Karpas-422 (cell line): ENCODE measurements around the gene SYT6. TPM values are rescaled to one million over a fixed set of nuclear protein-coding genes. Genes with fewer than 3 reads are reported as not detected.

Source experiments
- DNase-seq: peaks from one replicate; pipeline ENCODE4 v3.0.0-alpha.2; 2015
- H2AFZ ChIP-seq: fragments of 200-600 bp; sonication (generic); 2 replicates; pipeline ENCODE4 v1.6.1; 2014; ENCODE audit warnings: antibody characterized with exemption, low read length, mixed read lengths
- H3K27ac ChIP-seq: fragments of 200-600 bp; sonication (generic); 2 replicates; pipeline ENCODE4 v1.5.1; 2014; ENCODE audit warnings: mild to moderate bottlenecking, low read length, moderate library complexity
- H3K27me3 ChIP-seq: fragments of 200-600 bp; sonication (generic); 2 replicates; pipeline ENCODE4 v1.6.1; 2014; ENCODE audit warnings: low read length, mixed read lengths
- H3K36me3 ChIP-seq: fragments of 200-600 bp; sonication (generic); 2 replicates; pipeline ENCODE4 v1.6.1; 2014; ENCODE audit warnings: low read length, mixed read lengths; ENCODE audit not compliant: insufficient read depth
- H3K4me1 ChIP-seq: fragments of 200-600 bp; sonication (generic); 2 replicates; pipeline ENCODE4 v1.6.1; 2014; ENCODE audit warnings: mild to moderate bottlenecking, low read length, mixed read lengths
- H3K4me2 ChIP-seq: fragments of 200-600 bp; sonication (generic); 2 replicates; pipeline ENCODE4 v1.6.1; 2014; ENCODE audit warnings: low read length, low read depth, mild to moderate bottlenecking; ENCODE audit not compliant: poor library complexity, severe bottlenecking
- H3K4me3 ChIP-seq: fragments of 200-600 bp; sonication (generic); 2 replicates; pipeline ENCODE4 v1.5.1; 2014; ENCODE audit warnings: mild to moderate bottlenecking, antibody characterized with exemption, low read length, mixed read lengths
- H3K79me2 ChIP-seq: fragments of 200-600 bp; sonication (generic); 2 replicates; pipeline ENCODE4 v1.6.1; 2014; ENCODE audit warnings: mild to moderate bottlenecking, low read length, mixed read lengths
- H3K9ac ChIP-seq: fragments of 200-600 bp; sonication (generic); 2 replicates; pipeline ENCODE4 v1.6.0; 2014; ENCODE audit warnings: low read length
- H3K9me2 ChIP-seq: fragments of 200-600 bp; sonication (generic), shearing (Covaris generic); replicated peaks from 2 replicates; pipeline ENCODE4 v1.6.0; 2014; ENCODE audit warnings: mild to moderate bottlenecking, low read length, moderate library complexity; ENCODE audit not compliant: insufficient read depth
- H3K9me3 ChIP-seq: fragments of 300-700, 200-600 bp; sonication (generic); 2 replicates; pipeline ENCODE4 v1.6.1; 2014; ENCODE audit warnings: low read length, mixed read lengths
- H4K20me1 ChIP-seq: fragments of 200-600 bp; sonication (generic); 2 replicates; pipeline ENCODE4 v1.6.1; 2014; ENCODE audit warnings: mild to moderate bottlenecking, antibody characterized with exemption, low read length, low read depth; ENCODE audit not compliant: insufficient read depth
- total RNA-seq: library from RNA; depleted of rRNA; stranded (reverse); fragments of >200 nt; shearing (Covaris generic); gene quantifications from 2 replicates; pipeline ENCODE4 v1.2.3, GENCODE V29; 2014; ENCODE audit warnings: low replicate concordance

The SYT6 gene
- total RNA-seq, 1 experiment from 2014 or later = not detected

- DNase-seq = no peak
- H3K9me2 ChIP-seq = no peaks in the 10 kb centered on the region
- no peaks in the 10 kb centered on the region for H3K27me3 ChIP-seq
- H3K4me2 ChIP-seq = no peak overlapping the region
- no peaks in the 10 kb centered on the region for H3K9me3 ChIP-seq
- H3K36me3 ChIP-seq = no peaks in the 10 kb centered on the region
- no peak overlapping the region for H3K4me3 ChIP-seq
- no peak overlapping the region for H3K9ac ChIP-seq
- no peaks in the 10 kb centered on the region for H4K20me1 ChIP-seq
- H3K79me2 ChIP-seq = no peaks in the 10 kb centered on the region
- no peak overlapping the region for H2AFZ ChIP-seq
- no peaks in the 10 kb centered on the region for H3K4me1 ChIP-seq
- no peak overlapping the region for H3K27ac ChIP-seq
These were observed 27.7 kb upstream of the SYT6 start for GRCh38 chr1:114181356-114181755.

- no peaks in the 10 kb centered on the region for H4K20me1 ChIP-seq
- no peak overlapping the region for H3K9ac ChIP-seq
- no peaks in the 10 kb centered on the region for H3K36me3 ChIP-seq
- no peak overlapping the region for H3K27ac ChIP-seq
- H3K4me1 ChIP-seq = no peaks in the 10 kb centered on the region
- H3K4me2 ChIP-seq = no peak overlapping the region
- no peaks in the 10 kb centered on the region for H3K9me2 ChIP-seq
- H3K9me3 ChIP-seq = no peaks in the 10 kb centered on the region
- H2AFZ ChIP-seq = no peak overlapping the region
- no peaks in the 10 kb centered on the region for H3K27me3 ChIP-seq
- DNase-seq = no peak
- H3K4me3 ChIP-seq = no peak overlapping the region
- H3K79me2 ChIP-seq = no peaks in the 10 kb centered on the region
These were observed 27.1 kb upstream of the SYT6 start for GRCh38 chr1:114180742-114181141.

- no peaks in the 10 kb centered on the region for H3K9me2 ChIP-seq
- H3K4me1 ChIP-seq = no peaks in the 10 kb centered on the region
- no peak for DNase-seq
These were observed 25.3 kb upstream of the SYT6 start for GRCh38 chr1:114178936-114179335.

GRCh38 chr1:114177282-114177681, 23.6 kb upstream of the SYT6 start:
- Histone ChIP-seq H3K9me3 (no peaks in the 10 kb centered on the region), H3K36me3 (no peaks in the 10 kb centered on the region), H3K27me3 (no peaks in the 10 kb centered on the region), H4K20me1 (no peaks in the 10 kb centered on the region), H3K4me2 (no peak overlapping the region), H3K4me1 (no peaks in the 10 kb centered on the region), H3K79me2 (no peaks in the 10 kb centered on the region), H3K9me2 (no peaks in the 10 kb centered on the region), H3K27ac (no peak overlapping the region), H3K4me3 (no peak overlapping the region), H2AFZ (no peak overlapping the region), H3K9ac (no peak overlapping the region)
- no peak for DNase-seq

More at GRCh38 chr1:114178936-114179335, 25.3 kb upstream of the SYT6 start:
- Histone ChIP-seq H3K4me2 (no peak overlapping the region), H3K4me3 (no peak overlapping the region), H2AFZ (no peak overlapping the region), H3K36me3 (no peaks in the 10 kb centered on the region), H3K27me3 (no peaks in the 10 kb centered on the region), H3K27ac (no peak overlapping the region), H3K9ac (no peak overlapping the region), H3K79me2 (no peaks in the 10 kb centered on the region), H4K20me1 (no peaks in the 10 kb centered on the region), H3K9me3 (no peaks in the 10 kb centered on the region)

- no peak overlapping the region for H3K4me2 ChIP-seq
- H3K36me3 ChIP-seq = no peaks in the 10 kb centered on the region
- H3K9me3 ChIP-seq = no peaks in the 10 kb centered on the region
- H2AFZ ChIP-seq = no peak overlapping the region
- H3K79me2 ChIP-seq = no peaks in the 10 kb centered on the region
- no peaks in the 10 kb centered on the region for H4K20me1 ChIP-seq
- no peak for DNase-seq
- no peak overlapping the region for H3K27ac ChIP-seq
- H3K9me2 ChIP-seq = no peaks in the 10 kb centered on the region
- H3K27me3 ChIP-seq = no peaks in the 10 kb centered on the region
- H3K4me1 ChIP-seq = no peaks in the 10 kb centered on the region
- H3K9ac ChIP-seq = no peak overlapping the region
- no peak overlapping the region for H3K4me3 ChIP-seq
These were observed 22.7 kb upstream of the SYT6 start for GRCh38 chr1:114176366-114176765.

GRCh38 chr1:114173680-114174079, 20.0 kb upstream of the SYT6 start:
- Histone ChIP-seq H3K27ac (no peak overlapping the region), H2AFZ (no peak overlapping the region), H3K4me1 (no peaks in the 10 kb centered on the region), H3K4me3 (no peak overlapping the region), H4K20me1 (no peaks in the 10 kb centered on the region), H3K4me2 (no peak overlapping the region), H3K9ac (no peak overlapping the region), H3K9me2 (no peaks in the 10 kb centered on the region), H3K27me3 (no peaks in the 10 kb centered on the region), H3K36me3 (no peaks in the 10 kb centered on the region), H3K9me3 (no peaks in the 10 kb centered on the region), H3K79me2 (no peaks in the 10 kb centered on the region)
- no peak for DNase-seq

- no peaks in the 10 kb centered on the region for H3K4me1 ChIP-seq
These were observed 15.8 kb upstream of the SYT6 start for GRCh38 chr1:114169509-114169908.

GRCh38 chr1:114167226-114167625, 13.6 kb upstream of the SYT6 start:
- no peaks in the 10 kb centered on the region for H3K9me3 ChIP-seq
- no peak overlapping the region for H3K27ac ChIP-seq
- no peaks in the 10 kb centered on the region for H4K20me1 ChIP-seq
- no peak overlapping the region for H3K4me2 ChIP-seq
- no peak for DNase-seq
- no peak overlapping the region for H3K9ac ChIP-seq
- no peaks in the 10 kb centered on the region for H3K27me3 ChIP-seq
- H3K9me2 ChIP-seq = no peaks in the 10 kb centered on the region
- H3K36me3 ChIP-seq = no peaks in the 10 kb centered on the region
- no peak overlapping the region for H3K4me3 ChIP-seq
- H2AFZ ChIP-seq = no peak overlapping the region
- no peaks in the 10 kb centered on the region for H3K79me2 ChIP-seq
- H3K4me1 ChIP-seq = no peaks in the 10 kb centered on the region

More at GRCh38 chr1:114169509-114169908, 15.8 kb upstream of the SYT6 start:
- DNase-seq = no peak
- Histone ChIP-seq H3K79me2 (no peaks in the 10 kb centered on the region), H3K9ac (no peak overlapping the region), H3K4me3 (no peak overlapping the region), H4K20me1 (no peaks in the 10 kb centered on the region), H3K9me2 (no peaks in the 10 kb centered on the region), H3K9me3 (no peaks in the 10 kb centered on the region), H3K27ac (no peak overlapping the region), H3K27me3 (no peaks in the 10 kb centered on the region), H3K4me2 (no peak overlapping the region), H2AFZ (no peak overlapping the region), H3K36me3 (no peaks in the 10 kb centered on the region)
